ENCODE measurements around the gene CALB2. TPM values are rescaled to one million over a fixed set of nuclear protein-coding genes. Genes with fewer than 3 reads are reported as not detected.

Gene CALB2
- total RNA-seq, 1 donor: under 0.01 TPM

DNA sequence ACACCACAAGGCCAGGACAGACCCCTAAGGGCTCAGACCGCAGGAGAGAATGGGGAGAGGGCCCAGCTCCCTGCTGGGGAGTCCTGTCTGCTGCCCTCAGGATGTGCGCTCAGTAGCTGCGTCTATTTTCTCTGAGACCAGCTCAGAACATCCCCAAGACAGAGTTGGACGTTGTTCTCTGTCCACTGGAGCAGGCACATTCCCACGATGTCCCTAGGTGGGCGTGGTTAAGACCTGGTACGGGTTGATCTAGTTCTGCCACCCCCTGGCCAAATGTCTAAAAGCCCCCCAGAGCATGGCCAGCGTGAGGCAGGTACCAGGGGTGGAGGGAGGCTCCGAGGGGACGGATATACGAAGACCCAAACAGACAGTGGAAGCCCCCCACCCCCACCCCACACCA, 842 bp upstream of the CALB2 start:
- TF ChIP-seq, protein P1, sequence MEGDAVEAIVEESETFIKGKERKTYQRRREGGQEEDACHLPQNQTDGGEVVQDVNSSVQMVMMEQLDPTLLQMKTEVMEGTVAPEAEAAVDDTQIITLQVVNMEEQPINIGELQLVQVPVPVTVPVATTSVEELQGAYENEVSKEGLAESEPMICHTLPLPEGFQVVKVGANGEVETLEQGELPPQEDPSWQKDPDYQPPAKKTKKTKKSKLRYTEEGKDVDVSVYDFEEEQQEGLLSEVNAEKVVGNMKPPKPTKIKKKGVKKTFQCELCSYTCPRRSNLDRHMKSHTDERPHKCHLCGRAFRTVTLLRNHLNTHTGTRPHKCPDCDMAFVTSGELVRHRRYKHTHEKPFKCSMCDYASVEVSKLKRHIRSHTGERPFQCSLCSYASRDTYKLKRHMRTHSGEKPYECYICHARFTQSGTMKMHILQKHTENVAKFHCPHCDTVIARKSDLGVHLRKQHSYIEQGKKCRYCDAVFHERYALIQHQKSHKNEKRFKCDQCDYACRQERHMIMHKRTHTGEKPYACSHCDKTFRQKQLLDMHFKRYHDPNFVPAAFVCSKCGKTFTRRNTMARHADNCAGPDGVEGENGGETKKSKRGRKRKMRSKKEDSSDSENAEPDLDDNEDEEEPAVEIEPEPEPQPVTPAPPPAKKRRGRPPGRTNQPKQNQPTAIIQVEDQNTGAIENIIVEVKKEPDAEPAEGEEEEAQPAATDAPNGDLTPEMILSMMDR (IDR thresholded peaks at IDR 0.05; ENCODE audit: insufficient read depth, low read depth, low read length): no peak
- no peak overlapping the region for H3K4me3 ChIP-seq (ENCODE audit: low read depth, low read length)
- no peak for DNase-seq (ENCODE audit: low read depth)

DNA sequence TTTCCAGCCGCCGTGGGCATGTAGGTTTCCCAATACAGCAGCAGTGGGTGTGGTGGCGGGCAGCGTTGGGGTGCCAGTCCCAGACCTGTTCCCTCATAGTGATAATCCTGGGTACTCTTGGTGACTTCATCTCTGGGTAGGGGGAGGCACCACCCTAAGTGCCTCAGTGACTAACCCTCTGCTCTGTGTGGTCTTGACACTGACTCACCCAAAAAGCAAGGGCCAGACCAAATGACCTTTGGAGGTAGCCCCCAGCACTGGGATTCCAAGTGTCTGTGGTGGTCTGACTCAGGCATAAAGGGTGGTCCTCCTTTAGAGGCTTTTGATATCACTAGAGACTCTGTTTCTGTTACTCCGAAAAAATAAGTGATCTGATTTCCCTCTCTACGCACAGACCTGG, 908 bp downstream of the CALB2 start:
- H3K4me3 ChIP-seq (ENCODE audit: low read depth, low read length): no peak overlapping the region
- no peak for DNase-seq (ENCODE audit: low read depth)
- TF ChIP-seq, protein P1 (IDR thresholded peaks at IDR 0.05; ENCODE audit: insufficient read depth, low read depth, low read length): no peak

DNA sequence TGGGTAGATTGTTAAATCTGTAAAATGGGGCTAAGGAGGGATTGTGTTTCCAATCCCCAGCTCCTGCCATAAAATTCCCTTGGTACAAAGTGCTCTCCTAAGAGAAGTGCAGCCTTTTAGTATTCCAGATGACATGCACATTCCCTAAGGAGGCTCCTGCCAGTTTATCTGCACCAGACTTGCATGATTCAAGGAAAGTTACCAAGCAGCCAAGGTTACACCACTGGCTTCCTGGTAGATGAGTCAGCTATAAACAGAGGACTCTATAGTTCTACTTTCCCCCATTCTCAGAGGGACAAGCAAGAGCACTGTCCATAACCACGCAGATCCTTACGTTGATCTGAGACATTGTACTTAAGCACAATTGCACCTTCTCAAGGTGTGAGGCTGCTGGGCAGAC, 1.9 kb downstream of the CALB2 start:
- TF ChIP-seq, protein P1 (IDR thresholded peaks at IDR 0.05; ENCODE audit: insufficient read depth, low read depth, low read length): no peak
- peak; percentile 92 for DNase-seq (ENCODE audit: low read depth)
- no peak overlapping the region for H3K4me3 ChIP-seq (ENCODE audit: low read depth, low read length)

DNA sequence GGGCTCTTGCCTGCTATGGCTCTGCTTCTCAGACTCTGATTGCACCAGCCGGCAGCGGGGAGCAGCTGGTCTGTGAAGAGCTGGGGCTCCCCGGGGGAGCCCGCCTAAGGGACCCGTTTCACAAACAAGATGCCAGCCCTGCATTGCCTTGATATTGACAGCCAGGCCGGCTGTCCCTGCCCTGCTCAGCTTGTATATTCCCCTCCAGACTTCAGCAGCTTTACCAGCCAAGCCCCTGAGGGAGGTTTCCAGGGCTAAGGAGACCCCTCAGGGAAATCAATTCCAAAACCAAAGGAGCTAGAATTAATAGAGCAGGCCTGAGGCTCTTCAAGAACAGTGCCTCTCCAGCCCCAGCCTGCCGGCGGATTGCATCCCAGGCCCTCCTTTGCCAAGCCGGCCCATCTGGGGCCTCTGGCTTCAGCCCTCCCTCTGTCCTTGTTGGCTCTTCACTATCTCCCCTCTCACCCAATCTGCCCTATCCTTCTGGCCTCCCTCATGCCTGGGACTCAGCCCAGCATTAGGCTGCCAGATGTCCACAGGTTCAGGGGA, 5.7 kb downstream of the CALB2 start:
- no peak for DNase-seq (ENCODE audit: low read depth)
- H3K4me3 ChIP-seq (ENCODE audit: low read depth, low read length): no peak overlapping the region
- TF ChIP-seq, protein P1 (IDR thresholded peaks at IDR 0.05; ENCODE audit: insufficient read depth, low read depth, low read length): no peak

DNA sequence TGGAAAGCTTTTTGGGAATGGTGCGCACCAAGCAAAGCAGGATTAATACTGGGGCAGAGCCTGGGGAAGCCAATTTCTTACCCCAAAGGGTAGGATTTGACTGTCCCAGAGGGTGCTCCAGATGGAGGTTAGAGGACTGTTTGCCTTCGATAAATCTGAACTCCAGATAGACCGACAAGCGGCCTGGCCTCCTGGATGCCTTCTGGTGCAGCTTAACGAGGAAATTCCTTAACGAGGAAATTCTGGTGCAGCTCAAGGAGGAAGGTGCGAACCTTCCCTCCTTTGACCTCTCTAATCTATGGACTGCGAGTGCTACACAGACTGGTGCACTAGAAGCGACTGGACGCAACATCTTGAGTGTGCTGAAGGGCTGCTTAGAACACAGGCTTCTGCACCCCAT, 6.5 kb downstream of the CALB2 start:
- DNase-seq (ENCODE audit: low read depth): no peak

DNA sequence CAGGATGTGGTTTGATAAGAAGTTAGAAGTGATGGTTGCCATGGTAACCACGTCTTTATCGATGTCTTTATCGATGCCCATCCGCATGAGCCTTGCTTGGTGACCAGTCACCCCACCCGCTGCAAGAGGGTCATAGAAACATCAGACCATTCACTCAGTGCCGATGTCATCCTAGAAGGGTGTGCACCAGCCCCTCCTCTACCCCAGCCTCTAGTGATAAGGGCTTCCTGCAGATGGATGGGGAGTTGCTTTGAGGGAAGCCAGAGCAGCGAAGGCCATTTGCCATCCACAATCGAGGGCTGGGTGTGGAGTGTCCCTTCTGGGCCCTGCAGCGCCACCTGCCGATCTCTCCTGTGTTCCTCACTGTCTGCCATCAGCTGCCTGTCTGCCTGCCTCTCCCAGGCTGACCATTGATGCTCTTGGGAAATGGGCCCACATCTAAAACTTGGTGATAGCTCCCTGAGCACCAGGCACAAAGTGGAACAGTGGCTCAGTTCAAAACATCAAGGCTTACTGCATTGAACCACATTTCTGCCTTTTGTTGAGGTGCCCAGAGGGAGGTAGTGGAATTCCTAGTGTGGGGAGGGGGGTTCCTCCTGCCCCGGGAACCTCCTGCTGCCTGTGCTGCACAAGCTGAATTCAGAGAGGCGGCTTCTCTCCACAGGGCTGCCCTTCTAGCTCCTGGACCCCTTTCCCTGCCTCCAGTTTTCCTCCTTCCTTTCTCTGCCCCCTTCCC, 8.9 kb downstream of the CALB2 start:
- TF ChIP-seq, protein P1 (IDR thresholded peaks at IDR 0.05; ENCODE audit: insufficient read depth, low read depth, low read length): peak; percentile 78
- peak; percentile 38 for DNase-seq (ENCODE audit: low read depth)
- no peak overlapping the region for H3K4me3 ChIP-seq (ENCODE audit: low read depth, low read length)

More for the DNA sequence above, 6.5 kb downstream of the CALB2 start:
- TF ChIP-seq, protein P1 (IDR thresholded peaks at IDR 0.05; ENCODE audit: insufficient read depth, low read depth, low read length): no peak
- no peak overlapping the region for H3K4me3 ChIP-seq (ENCODE audit: low read depth, low read length)
